ENCODE measurements around the gene YY2. TPM values are rescaled to one million over a fixed set of nuclear protein-coding genes. Genes with fewer than 3 reads are reported as not detected.

Gene YY2
- polyA plus RNA-seq, 3 donors = 0.09 to 0.17 (median 0.12) TPM

GRCh38 chrX:21847342-21847741, 8.4 kb upstream of the YY2 start:
- H3K27ac ChIP-seq (ENCODE audit: low read depth in 1 of 2, low read length in 2 of 2) = no peak overlapping the region
- H3K79me2 ChIP-seq (ENCODE audit: insufficient read depth, low read length) = no peaks in the 10 kb centered on the region
- H3K27me3 ChIP-seq (ENCODE audit: control insufficient read depth in 2 of 2, insufficient read depth in 2 of 2, low read length in 2 of 2) = no peaks in the 10 kb centered on the region
- no peak for TF ChIP-seq CTCF (IDR thresholded peaks at IDR 0.05)
- no CpG with 5 or more reads among the region's 1 CpG for WGBS (ENCODE audit: insufficient coverage)
- no peaks in the 10 kb centered on the region for H3K9me3 Mint-ChIP-seq
- no peaks in the 10 kb centered on the region for H3K4me1 ChIP-seq (ENCODE audit: control insufficient read depth in 1 of 2, insufficient read depth in 2 of 2, low read length in 2 of 2)
- H3K4me2 ChIP-seq (replicated peaks; ENCODE audit: extremely low read depth, low read length, poor library complexity, severe bottlenecking) = no peak overlapping the region
- H3K9me3 ChIP-seq (replicated peaks in 1 of 2; ENCODE audit: control insufficient read depth in 1 of 2, insufficient read depth in 1 of 2, low read length in 2 of 2) = no peaks in the 10 kb centered on the region
- no peaks in the 10 kb centered on the region for H3K27me3 Mint-ChIP-seq (ENCODE audit: low read depth in 3 of 3)
- peaks cover 29 to 31% of the 10 kb centered on the region in 2 donors for H3K36me3 ChIP-seq (replicated peaks in 1 of 2; ENCODE audit: control insufficient read depth in 1 of 2, insufficient read depth in 2 of 2, low read length in 2 of 2)
- H4K20me1 ChIP-seq (ENCODE audit: insufficient read depth, low read length) = no peaks in the 10 kb centered on the region
- no peak overlapping the region for H3K9ac ChIP-seq (ENCODE audit: insufficient read depth, low read length, poor library complexity, severe bottlenecking)
- no peak overlapping the region for H3K4me3 ChIP-seq (replicated peaks in 1 of 3; ENCODE audit: low read depth in 2 of 3, low read length in 3 of 3)
- no peak overlapping the region for H2AFZ ChIP-seq (ENCODE audit: insufficient read depth, low read depth, low read length, poor library complexity, severe bottlenecking)
- intact Hi-C loops (cut with micrococcal nuclease) = no loop called here
- DNase-seq = no peak
- H3K27ac Mint-ChIP-seq = no peak overlapping the region
- H3K36me3 Mint-ChIP-seq = peaks cover 17 to 27% of the 10 kb centered on the region in 2 donors
- no peak overlapping the region for H3K4me3 Mint-ChIP-seq
- H3K4me1 Mint-ChIP-seq = no peaks in the 10 kb centered on the region

DNA sequence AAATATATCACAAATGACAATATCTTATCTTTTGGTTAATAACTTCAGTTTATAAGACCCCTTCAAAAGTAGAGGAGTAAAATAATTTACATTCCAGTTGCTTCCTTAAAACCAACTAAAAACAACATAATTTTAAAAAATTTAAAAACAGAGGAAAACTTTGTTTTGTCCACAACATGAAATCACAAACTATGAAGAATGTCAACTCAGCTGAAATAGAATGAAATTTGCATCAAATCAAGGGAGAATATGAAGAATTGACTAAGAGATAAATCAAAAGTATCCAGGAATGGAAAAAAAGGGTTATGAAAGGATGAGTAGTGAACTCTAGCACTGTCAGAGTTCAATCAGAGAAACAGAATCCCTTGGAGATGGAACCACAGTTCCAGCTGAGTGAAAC, 2.2 kb upstream of the YY2 start:
- Histone ChIP-seq H3K27me3 (ENCODE audit: control insufficient read depth in 2 of 2, insufficient read depth in 2 of 2, low read length in 2 of 2) (no peaks in the 10 kb centered on the region), H3K4me1 (ENCODE audit: control insufficient read depth in 1 of 2, insufficient read depth in 2 of 2, low read length in 2 of 2) (no peaks in the 10 kb centered on the region), H3K79me2 (ENCODE audit: insufficient read depth, low read length) (no peaks in the 10 kb centered on the region), H3K4me2 (replicated peaks; ENCODE audit: extremely low read depth, low read length, poor library complexity, severe bottlenecking) (no peak overlapping the region), H2AFZ (ENCODE audit: insufficient read depth, low read depth, low read length, poor library complexity, severe bottlenecking) (no peak overlapping the region), H3K9me3 (replicated peaks in 1 of 2; ENCODE audit: control insufficient read depth in 1 of 2, insufficient read depth in 1 of 2, low read length in 2 of 2) (peaks cover 0 to 7% of the 10 kb centered on the region in 2 donors), H4K20me1 (ENCODE audit: insufficient read depth, low read length) (no peaks in the 10 kb centered on the region), H3K4me3 (replicated peaks in 1 of 3; ENCODE audit: low read depth in 2 of 3, low read length in 3 of 3) (no peak overlapping the region), H3K36me3 (replicated peaks in 1 of 2; ENCODE audit: control insufficient read depth in 1 of 2, insufficient read depth in 2 of 2, low read length in 2 of 2) (peaks cover 21 to 38% of the 10 kb centered on the region in 2 donors), H3K27ac (ENCODE audit: low read depth in 1 of 2, low read length in 2 of 2) (no peak overlapping the region), H3K9ac (ENCODE audit: insufficient read depth, low read length, poor library complexity, severe bottlenecking) (no peak overlapping the region)
- DNase-seq = no peak
- no peaks in the 10 kb centered on the region for H3K4me1 Mint-ChIP-seq
- peaks cover 0 to 2% (median 0%) of the 10 kb centered on the region in 3 donors for H3K27me3 Mint-ChIP-seq (ENCODE audit: low read depth in 3 of 3)
- H3K9me3 Mint-ChIP-seq = peaks cover 2 to 19% (median 9%) of the 10 kb centered on the region in 7 donors
- peaks cover 38 to 42% of the 10 kb centered on the region in 2 donors for H3K36me3 Mint-ChIP-seq
- no peak overlapping the region for H3K4me3 Mint-ChIP-seq
- no peak overlapping the region for H3K27ac Mint-ChIP-seq
- intact Hi-C loops (cut with micrococcal nuclease) = no loop called here
- no peak for TF ChIP-seq CTCF (IDR thresholded peaks at IDR 0.05)
